HUDEP-2 (cell line): Measurements from ENCODE around the gene CDX2.

ENCODE experiments used
- DNase-seq, 76 experiments: peaks; one replicate each; lab custom pipeline; 2025; ENCODE audit not compliant: unreplicated experiment in 76 of 76; lab: John Stamatoyannopoulos, UW

CDX2 gene

DNA sequence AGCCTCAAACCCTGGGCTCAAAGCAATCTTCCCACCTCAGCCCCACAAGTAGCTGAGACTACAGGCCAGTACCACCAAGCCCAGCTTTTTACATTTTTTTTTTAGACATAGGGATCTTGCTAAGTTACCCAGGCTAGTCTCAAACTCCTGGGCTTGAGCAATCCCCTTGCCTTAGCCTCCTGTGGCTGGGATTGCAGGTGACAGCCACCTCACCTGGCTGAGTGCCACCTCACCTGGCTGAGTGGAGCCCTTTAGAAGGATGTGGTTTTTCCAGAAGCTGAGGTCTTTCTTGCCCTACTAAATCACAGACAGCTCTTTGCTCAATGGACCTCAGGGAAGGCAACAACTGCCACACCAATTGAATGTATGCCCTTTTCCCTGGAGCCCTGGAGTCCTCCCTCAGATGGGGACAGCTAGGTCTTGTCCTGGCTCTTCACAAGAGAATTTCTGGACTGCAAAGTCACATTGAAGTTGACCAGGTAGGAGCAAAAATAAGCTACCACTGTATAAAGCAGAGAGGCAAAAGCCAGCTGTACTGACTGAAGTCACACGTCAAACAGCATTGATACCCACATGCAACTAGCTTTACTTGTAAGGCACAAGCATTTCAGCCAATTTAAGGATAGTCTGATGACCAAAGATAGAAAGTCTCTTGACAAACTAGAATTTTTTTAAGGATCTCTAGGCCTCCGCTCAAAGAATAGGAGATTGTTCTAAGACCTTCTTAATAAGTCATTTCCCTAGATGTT lies 35.4 kb downstream of the CDX2 start:
- no peak for DNase-seq

- no peak for DNase-seq
These were observed 36.0 kb downstream of the CDX2 start for GRCh38 chr13:27933118-27933517.

DNA sequence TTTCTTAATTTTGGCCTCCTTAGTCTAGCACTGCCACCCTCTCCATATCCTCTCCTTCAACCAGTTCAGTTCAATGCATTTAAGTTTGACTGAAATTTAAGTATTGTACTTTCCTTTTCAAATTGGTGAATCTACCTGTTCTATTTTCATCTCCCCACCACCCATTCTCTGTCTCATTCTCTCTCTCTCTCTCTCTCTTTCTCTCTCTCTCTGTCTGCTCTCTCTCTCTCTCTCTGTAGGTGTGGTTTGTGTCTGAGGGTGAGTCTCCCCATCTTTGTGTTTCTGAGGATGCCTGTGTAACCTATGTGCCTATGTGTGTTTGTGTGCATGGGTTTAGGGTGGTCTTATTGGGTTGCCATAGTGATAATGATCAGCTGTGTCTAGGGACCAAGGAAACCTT lies 39.2 kb downstream of the CDX2 start:
- DNase-seq: no peak

GRCh38 chr13:27928805-27929753 lies 40.0 kb downstream of the CDX2 start:
- no peak for DNase-seq

DNA sequence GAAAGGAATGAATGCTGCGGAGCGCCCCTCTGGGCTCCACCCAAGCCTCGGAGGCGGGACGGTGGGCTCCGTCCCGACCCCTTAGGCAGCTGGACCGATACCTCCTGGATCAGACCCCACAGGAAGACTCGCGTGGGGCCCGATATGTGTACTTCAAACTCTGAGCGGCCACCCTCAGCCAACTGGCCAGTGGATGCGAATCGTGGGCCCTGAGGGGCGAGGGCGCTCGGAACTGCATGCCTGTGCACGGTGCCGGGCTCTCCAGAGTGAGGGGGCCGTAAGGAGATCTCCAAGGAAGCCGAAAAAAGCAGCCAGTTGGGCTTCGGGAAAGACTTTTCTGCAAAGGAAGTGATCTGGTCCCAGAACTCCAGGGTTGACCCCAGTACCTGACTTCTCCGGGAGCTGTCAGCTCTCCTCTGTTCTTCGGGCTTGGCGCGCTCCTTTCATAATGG lies 40.7 kb downstream of the CDX2 start:
- DNase-seq: no peak

DNA sequence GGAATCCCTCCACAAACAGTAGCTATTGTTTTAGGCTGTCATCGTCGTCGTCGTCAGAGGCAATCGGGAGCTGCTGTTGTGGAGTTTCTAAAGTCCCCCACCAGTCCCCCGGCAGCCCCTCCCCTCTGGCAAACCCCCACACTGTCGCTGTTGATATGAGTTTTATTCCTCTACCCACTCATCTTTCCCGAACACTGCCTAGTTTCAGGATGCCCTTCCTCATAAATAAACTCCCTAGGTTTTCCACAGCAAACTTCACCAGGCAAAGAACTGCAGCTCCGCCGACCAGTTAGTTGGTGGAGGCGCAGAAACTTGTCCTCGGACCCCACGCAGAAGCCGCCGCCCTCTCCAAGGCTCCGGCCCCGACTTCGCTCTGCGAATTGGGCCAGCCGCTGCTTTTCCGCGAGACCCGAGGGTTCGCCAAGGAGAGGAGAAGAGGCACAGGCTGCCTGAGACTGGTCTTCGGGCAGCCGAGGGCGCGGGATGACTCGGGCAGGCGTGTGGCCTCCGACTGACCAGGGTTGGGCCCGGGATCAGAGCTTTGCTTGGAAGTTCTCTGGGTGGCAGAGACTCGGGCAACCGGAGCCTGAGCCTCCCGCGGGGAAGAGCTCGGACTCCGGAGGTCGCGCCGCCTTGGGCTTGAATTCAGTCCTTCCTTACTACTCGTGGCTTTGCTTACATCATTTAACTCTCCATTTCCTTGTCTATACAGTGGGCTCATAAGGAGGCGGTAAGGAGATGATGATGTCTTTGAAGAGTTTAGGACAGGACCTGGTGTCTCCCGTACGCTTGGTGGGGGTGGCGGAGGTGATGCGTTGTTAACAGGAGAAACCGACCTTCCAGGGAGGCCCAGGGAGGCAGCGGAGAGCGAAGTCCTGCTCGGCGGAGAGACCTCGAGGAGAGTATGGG lies 41.4 kb downstream of the CDX2 start:
- DNase-seq: no peak

DNA sequence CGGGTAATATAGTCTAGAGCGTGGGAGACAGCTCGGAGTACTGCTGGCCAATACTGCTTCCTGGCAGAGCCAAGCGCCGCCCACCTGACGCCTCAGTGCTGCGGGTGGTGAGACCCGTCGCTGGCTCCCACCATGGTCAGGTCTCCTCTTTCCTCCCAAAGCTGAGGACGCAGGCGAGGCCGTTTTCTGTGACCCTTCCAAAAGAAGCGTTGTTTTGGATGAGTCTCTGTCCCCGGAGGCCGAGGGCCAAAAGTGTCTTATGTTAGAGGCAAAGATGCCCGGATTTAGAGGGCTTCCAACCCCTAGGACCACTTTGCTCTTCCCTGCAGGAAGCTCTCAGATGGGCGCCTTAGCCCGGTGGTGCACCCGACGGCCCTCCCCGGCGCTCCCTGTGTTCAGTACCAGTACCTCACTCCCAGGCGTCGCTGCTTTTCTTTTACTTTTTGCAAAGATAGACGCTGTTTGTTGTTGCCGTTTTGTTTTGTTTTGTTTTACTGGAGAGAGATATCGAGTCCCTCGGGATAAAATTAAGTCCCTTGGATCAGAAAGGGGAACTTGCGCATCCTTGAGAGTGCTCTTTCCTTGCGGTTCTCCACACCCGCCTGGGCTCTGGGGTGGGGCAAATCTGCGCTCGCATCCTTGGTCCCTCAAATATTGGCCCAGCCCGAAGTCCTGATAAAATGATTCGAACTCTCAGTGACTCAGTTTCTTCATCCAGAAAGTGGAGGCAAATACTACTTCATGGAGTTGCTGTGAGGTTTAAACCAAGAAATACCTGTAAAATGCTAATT lies 42.3 kb downstream of the CDX2 start:
- no peak for DNase-seq

DNA sequence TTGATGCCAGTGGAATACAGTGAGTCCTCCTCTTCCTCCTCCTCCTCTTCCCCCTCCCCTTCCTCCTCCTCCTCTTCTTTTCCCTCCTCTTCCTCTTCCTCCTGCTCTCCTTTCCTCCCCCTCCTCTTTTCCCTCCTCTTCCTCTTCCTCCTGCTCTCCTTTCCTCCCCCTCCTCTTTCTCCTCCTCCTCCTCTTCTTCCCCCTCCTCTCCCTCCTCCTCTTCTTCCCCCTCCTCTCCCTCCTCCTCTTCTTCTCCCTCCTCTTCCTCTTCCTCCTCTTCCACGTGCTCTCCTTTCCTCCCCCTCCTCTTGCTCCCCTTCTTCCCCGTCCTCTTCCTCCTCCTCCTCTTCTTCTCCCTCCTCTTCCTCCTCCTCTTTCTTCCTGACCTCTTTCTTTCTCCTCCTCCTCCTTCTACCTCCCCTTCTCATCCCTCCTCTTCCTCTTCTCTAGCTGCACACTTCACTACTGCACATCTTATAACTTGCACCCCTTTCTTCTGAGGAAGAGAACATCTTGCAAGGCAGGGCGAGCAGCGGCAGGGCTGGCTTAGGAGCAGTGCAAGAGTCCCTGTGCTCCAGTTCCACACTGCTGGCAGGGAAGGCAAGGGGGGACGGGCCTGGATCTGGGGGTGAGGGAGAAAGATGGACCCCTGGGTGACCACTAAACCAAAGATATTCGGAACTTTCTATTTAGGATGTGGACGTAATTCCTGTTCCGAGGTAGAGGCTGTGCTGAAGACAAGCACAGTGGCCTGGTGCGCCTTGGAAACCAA lies 43.7 kb downstream of the CDX2 start:
- no peak for DNase-seq

GRCh38 chr13:27924529-27925141 lies 44.5 kb downstream of the CDX2 start:
- DNase-seq: no peak

DNA sequence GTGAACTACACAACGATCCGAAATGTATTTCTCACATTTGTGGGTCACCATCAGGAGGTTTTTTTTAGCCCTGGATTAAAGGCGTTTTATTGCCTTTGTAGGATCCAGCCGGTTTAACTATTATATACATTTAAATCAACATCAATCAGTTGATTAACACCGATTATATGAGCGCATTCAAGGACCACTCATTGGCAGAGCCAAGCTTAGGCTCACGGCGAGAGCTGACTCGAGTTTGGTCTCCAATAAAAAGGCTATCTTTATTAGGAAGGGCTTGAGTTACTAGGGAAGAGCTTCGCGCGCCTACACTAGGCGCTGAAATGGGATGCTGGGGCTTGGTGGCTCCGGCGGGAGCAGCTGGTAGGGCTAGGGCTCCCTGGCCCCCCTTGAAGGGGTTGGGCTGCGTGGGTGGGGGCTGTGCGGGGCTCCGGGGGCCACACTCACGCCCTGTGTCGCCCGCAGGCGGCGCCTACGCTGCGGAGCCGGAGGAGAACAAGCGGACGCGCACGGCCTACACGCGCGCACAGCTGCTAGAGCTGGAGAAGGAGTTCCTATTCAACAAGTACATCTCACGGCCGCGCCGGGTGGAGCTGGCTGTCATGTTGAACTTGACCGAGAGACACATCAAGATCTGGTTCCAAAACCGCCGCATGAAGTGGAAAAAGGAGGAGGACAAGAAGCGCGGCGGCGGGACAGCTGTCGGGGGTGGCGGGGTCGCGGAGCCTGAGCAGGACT lies 45.2 kb downstream of the CDX2 start:
- DNase-seq: no peak

GRCh38 chr13:27922883-27923612 lies 46.1 kb downstream of the CDX2 start:
- DNase-seq: no peak

DNA sequence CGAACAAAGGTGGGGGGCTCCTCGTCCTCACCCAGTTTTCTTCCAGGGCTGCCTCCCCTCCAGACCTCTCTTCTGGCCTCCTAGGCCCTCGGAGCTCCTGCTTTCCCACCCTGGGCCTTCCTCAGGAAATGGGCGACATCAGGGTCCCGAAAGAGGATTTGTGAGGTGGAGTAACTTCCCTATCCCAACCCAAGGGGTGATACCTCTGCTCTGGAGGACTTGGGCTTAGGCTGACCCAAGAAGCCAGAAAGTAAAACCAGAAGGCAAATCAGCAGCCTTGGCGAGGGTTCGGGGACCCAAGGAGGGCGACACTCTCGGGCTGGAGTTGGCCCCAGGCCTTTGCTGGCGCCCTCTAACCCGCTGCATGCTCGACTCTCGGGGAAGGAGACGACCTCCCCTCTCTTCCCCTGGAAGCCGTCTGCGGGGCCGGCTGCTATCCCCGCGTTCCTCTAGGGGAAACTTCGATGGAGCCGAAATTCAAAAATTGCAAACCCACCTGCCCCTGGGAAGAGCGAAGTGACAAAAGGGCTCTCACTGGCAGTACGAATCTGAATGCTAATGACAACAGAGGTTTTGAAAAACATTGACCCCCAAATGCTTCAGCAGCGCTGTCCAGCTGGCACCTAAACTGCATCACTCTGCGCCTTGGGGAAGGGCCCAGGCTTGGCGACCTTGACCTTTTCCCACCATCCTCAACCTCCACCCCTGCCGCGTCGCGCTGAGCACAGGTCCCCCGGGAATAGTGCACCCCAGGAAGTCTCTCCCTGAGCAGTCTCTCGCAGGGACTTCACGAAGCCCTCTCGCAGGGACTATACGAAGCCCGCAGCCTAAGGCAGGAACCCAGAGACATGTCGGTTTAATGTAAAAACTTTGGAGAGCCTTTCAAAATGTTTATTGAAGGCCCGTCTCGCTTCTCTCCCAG lies 46.9 kb downstream of the CDX2 start:
- DNase-seq: no peak

- no peak for DNase-seq
These were observed 47.6 kb downstream of the CDX2 start for GRCh38 chr13:27921421-27921960.

- DNase-seq: no peak
These were observed 48.3 kb downstream of the CDX2 start for GRCh38 chr13:27920677-27921420.

DNA sequence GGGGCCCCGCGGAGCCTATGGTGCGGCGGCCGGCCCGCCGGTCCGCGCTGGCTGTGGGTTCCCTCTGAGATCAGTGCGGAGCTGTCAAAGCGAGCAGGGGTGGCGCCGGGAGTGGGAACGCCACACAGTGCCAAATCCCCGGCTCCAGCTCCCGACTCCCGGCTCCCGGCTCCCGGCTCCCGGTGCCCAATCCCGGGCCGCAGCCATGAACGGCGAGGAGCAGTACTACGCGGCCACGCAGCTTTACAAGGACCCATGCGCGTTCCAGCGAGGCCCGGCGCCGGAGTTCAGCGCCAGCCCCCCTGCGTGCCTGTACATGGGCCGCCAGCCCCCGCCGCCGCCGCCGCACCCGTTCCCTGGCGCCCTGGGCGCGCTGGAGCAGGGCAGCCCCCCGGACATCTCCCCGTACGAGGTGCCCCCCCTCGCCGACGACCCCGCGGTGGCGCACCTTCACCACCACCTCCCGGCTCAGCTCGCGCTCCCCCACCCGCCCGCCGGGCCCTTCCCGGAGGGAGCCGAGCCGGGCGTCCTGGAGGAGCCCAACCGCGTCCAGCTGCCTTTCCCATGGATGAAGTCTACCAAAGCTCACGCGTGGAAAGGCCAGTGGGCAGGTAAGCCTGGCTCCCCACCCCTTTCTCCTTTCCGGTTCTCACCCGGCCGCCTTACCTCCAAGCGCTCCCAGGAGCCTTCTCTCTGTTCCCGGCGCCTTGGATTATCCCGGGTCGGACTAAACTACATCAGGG lies 49.0 kb downstream of the CDX2 start, which contains the start of gene PDX1:
Gene PDX1 (plus strand): TSS at position 67 of the 743 bp plus-strand sequence. CDS start 139 bp downstream, at position 206.
- DNase-seq: no peak
